Central memory CD4-positive, alpha-beta T cell (primary cell): Measurements from ENCODE around the gene ACTG2.

Source experiments
- DNase-seq: peaks from one replicate; pipeline ENCODE4 v3.0.0; 2022

Gene ACTG2

GRCh38 chr2:73915437-73915993 is 22.7 kb downstream of the ACTG2 start:
- DNase-seq, result no peak

- DNase-seq, result no peak
Observed at GRCh38 chr2:73916666-73917065, 23.9 kb downstream of the ACTG2 start.

GRCh38 chr2:73917296-73917695 is 24.5 kb downstream of the ACTG2 start:
- DNase-seq, result no peak

GRCh38 chr2:73917696-73918207 is 24.9 kb downstream of the ACTG2 start:
- DNase-seq, result no peak

GRCh38 chr2:73918856-73919255 is 26.0 kb downstream of the ACTG2 start:
- no peak for DNase-seq

GRCh38 chr2:73919596-73920228 is 26.9 kb downstream of the ACTG2 start:
- no peak for DNase-seq

GRCh38 chr2:73920577-73921545 is 28.1 kb downstream of the ACTG2 start:
- DNase-seq, result no peak

- no peak for DNase-seq
Observed at GRCh38 chr2:73921581-73921980, 28.8 kb downstream of the ACTG2 start.

- no peak for DNase-seq
Observed at GRCh38 chr2:73922681-73923080, 29.9 kb downstream of the ACTG2 start.

GRCh38 chr2:73925033-73925704 is 32.4 kb downstream of the ACTG2 start:
- DNase-seq, result no peak

GRCh38 chr2:73925853-73926492 is 33.2 kb downstream of the ACTG2 start:
- DNase-seq, result no peak

- DNase-seq, result peak; percentile 98
Observed at GRCh38 chr2:73926493-73927327, 33.9 kb downstream of the ACTG2 start, which contains the start of gene DGUOK. DGUOK (plus strand) TSS chr2:73926880; CDS start chr2:73926911, 31 bp downstream.

- no peak for DNase-seq
Observed at GRCh38 chr2:73927344-73927743, 34.5 kb downstream of the ACTG2 start.

GRCh38 chr2:73928963-73929347 is 36.1 kb downstream of the ACTG2 start:
- DNase-seq, result no peak

- no peak for DNase-seq
Observed at GRCh38 chr2:73930386-73930785, 37.6 kb downstream of the ACTG2 start.

- DNase-seq, result no peak
Observed at GRCh38 chr2:73931531-73932500, 39.0 kb downstream of the ACTG2 start.

- no peak for DNase-seq
Observed at GRCh38 chr2:73933194-73933593, 40.4 kb downstream of the ACTG2 start.

GRCh38 chr2:73935641-73936040 is 42.8 kb downstream of the ACTG2 start:
- DNase-seq, result no peak

- no peak for DNase-seq
Observed at GRCh38 chr2:73937103-73937885, 44.5 kb downstream of the ACTG2 start.
